ACHN (cell line): ENCODE measurements around the gene PCDH9.
"Not testable (repeated sequence)": the region's sequence is repeated elsewhere in the genome, so short reads cannot be mapped to it uniquely, and the experiment has no call there.

Experiments used
- DNase-seq: peaks from one replicate; pipeline ENCODE4 v3.0.0-alpha.2; 2015
- in situ Hi-C: cut with HindIII; loops from 2 replicates; pipeline ENCODE4 v1.10.0; 2017; ENCODE audit warnings: low sequenced_read_pairs, low pct_ligation_motif_present, low pct_unique_long_range_greater_than_20kb

Gene PCDH9

GRCh38 chr13:66322193-66322740, 907.9 kb downstream of the PCDH9 start:
- in situ Hi-C loops = no loop called here

DNA sequence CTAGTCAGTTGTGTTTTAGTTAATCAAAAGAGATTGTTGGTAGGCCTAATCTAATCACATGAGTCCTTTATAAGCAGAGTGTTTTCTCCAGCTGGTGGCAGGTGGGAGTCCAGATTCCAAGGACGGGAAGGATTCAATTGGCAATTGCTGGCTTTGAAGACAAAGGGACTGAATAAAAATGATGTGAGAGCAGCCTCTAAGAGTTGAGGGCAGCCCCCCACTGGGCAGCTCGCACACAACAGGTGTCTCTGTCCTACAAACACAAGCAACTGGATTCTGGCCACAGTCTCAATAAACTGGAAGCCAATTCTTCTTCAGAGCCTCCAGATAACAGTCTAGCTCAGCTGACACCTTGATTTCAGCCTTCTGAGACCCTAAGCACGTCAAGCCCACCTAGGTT, 915.2 kb downstream of the PCDH9 start:
- in situ Hi-C loops = no loop called here
- DNase-seq = no peak

More at GRCh38 chr13:66322193-66322740, 907.9 kb downstream of the PCDH9 start:
- DNase-seq = no peak

DNA sequence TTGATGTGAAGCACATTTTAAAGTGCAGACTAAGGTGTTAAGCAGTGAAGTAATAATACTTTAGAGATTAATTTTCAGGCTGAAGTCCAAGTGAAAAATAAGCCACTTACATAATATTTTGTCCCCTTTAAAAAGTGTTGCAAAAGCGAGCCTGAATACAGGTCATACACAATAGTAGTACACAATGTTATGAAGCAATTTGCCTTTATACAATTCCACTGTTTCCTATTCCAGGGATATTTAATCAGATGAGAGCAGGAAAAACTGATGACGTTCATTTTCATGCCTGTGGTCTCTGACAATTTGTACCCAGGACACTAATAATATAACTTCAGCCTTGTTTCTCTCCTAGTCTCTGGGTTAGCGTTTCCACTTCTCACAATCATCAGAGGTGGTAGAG, 916.7 kb downstream of the PCDH9 start:
- no peak for DNase-seq
- in situ Hi-C loops = no loop called here

DNA sequence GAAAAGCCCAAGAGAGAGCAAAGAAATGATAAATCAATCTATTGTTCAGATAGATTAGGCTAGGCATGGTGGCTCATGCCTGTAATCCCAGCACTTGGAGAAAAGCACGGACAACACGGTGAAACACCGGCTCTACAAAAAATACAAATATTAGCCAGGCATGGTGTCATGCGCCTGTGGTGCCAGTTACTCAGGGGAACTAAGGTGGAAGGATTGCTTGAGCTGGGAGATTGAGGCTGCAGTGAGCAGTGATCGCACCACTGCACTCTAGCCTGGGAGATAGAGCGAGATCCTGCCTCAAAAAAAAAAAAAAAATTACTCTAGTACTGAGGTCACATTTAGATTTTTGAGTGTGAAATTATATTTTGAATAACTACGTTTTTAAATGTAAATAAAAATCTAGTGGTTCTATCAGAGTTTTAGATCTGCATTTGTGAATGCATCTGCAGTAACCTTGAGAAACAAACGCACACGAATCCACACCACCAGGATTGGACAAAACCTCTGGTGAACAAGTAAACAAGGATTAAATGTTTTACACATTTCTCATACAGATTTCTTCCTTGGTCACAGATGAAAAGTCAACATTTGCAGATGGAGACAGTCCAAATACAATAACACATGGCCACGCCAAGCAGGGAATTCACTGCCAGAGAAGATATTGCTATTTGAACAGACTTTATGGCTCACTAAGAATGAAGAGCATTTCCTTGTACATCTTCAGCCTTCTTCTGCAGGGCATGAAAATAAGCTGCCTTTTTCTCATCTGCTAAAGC, 917.6 kb downstream of the PCDH9 start:
- in situ Hi-C loops = no loop called here
- no peak for DNase-seq

DNA sequence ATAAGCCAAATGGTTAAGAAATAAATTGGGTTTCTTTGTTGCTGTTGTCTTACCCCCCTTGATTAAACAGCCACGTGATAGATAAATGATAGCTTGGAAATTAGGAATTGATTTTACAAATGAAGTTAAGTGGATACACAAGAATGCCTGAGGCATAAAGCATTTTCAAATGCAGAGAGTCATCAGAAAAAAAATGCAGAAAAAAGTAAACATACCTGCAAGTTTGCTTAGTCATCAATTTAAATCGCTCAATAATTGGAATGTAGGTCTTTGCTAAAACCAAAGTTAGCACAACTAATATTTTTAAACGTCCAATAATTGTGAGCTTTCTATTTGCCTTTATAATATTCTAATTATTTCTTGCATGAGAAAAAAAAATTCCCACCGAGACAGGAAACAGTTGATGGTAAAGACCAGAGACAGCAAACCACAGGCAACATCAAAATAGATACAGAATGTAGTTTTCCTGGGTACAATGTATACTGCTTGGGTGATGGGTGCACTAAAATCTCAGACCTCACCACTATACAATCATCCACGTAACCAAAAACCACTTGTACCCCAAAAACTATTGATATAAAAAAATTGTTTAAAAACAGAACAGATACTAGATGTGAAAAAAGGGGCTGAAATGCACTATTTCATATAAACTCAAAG, 924.0 kb downstream of the PCDH9 start:
- DNase-seq = no peak
- in situ Hi-C loops = no loop called here

- no peak for DNase-seq
- in situ Hi-C loops = no loop called here
These were observed 928.7 kb downstream of the PCDH9 start for GRCh38 chr13:66301482-66301881.

DNA sequence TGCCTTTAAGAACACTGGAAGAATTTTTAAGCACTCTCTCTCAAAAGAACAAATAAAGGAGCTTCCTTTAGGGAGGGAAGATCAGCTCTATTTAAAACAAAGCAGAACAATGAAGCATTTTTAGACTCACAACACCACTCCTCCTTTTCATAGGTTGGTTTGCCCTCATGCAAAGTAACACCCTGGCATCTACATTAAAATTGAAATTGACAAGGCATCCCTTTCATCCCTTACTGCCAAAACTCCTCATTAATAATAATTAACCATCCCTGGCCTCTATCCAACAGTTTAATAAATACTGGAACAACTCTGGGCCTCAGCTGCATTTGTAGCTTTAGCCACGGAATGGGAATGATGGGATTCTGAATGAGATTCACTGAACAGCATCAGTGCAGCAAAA, 929.1 kb downstream of the PCDH9 start:
- in situ Hi-C loops = no loop called here
- DNase-seq = no peak

GRCh38 chr13:66296875-66297274, 933.3 kb downstream of the PCDH9 start:
- in situ Hi-C loops = no loop called here
- DNase-seq = no peak

DNA sequence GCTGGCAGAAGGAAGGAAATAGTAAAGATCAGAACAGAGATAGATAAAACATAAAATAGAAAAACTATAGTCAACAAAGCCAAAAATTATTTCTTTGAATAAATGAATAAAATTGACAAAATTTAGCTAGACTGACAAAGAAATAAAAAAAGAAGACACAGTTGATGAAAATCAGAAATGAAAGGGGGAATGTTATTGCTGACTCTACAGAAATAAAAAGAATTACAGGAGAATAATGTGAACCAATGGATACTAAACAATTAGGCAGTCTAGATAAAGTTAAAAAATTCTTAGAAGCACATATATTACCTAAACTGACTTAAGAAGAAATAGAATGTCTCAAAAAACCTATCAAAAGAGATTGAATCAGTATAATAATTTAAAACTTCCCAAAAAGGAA, 933.8 kb downstream of the PCDH9 start:
- no peak for DNase-seq
- in situ Hi-C loops = no loop called here

- in situ Hi-C loops = not testable (repeated sequence)
These were observed 943.3 kb downstream of the PCDH9 start for GRCh38 chr13:66286806-66287205.

GRCh38 chr13:66275416-66275815, 954.7 kb downstream of the PCDH9 start:
- in situ Hi-C loops = no loop called here
- no peak for DNase-seq

More at GRCh38 chr13:66286806-66287205, 943.3 kb downstream of the PCDH9 start:
- not testable (repeated sequence) for DNase-seq

GRCh38 chr13:66273011-66273410, 957.1 kb downstream of the PCDH9 start:
- DNase-seq = no peak
- in situ Hi-C loops = no loop called here

DNA sequence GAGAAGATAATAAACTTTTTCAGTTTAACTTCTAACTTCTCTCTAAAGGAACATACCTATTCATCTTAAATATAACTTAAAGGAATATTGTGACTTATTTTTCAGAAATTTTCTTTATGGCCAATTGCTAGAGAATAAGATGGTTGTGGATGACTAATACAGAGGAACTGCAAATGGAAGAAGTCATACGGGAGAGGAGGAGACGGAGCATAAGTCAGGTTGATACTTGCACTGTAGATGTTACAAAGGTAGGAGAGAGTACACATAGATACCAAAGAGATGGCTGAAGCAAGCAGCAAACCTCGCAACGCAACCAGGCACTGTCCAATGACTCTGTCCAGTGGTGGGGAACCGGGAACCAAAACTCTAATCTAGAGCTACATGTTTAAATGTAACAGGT, 963.4 kb downstream of the PCDH9 start:
- in situ Hi-C loops = no loop called here
- no peak for DNase-seq

DNA sequence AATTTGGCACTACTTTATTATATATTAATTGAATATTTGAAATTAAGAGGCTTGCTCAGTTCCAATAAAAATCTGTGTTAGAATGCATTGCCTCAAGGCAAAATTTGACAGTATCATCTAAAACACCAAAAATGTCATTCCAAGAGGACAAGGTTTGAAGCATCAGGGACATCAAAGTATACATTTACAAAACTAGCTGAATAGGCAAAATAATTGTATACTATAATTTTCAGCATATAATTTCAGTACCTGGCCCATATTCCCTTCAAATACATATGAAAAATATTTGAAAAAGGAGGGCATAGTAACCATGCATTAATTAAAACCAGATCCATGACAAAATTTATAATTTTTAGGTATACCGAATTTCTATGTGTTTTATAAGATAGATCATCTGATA, 963.8 kb downstream of the PCDH9 start:
- DNase-seq = no peak
- in situ Hi-C loops = no loop called here

GRCh38 chr13:66265371-66265770, 964.8 kb downstream of the PCDH9 start:
- in situ Hi-C loops = no loop called here
- peak; percentile 19 for DNase-seq

DNA sequence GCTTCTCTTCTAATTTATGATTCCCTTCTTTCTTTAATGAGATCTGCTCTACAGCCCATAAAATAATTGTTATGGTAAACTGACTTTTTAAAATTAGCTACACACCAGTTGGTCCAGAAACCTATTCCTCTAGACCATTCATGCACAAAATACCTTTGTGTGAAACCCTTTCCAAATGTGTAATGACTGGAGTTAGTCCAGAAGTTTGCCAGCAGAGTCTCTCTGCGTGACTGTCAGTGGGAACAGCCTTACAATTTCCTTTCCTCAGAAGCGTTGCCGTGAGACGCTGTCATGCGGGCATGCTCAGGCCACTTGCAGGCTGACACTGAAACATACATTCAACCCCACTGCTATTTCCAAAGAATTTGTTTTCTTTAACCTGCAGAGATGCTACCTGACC, 965.2 kb downstream of the PCDH9 start:
- in situ Hi-C loops = no loop called here
- peak; percentile 31 for DNase-seq

DNA sequence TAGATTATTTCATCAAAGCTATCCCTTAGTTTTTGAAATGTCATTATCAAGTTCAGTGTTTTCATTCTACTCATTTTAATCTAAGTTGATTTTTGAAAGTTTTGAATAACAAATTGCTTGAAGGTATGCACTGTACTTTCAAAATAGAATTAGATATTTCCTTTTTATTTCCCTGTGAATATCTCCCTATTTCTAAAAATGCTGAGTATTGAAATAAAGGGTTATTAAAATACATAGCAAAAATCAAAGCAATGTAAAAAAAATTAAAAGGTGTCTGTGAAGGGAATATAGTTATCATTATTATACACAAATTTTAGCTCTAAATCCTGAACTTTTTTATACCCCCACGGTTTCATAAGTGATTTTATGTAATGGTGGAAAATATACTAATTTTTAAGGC, 967.8 kb downstream of the PCDH9 start:
- DNase-seq = no peak
- in situ Hi-C loops = no loop called here

DNA sequence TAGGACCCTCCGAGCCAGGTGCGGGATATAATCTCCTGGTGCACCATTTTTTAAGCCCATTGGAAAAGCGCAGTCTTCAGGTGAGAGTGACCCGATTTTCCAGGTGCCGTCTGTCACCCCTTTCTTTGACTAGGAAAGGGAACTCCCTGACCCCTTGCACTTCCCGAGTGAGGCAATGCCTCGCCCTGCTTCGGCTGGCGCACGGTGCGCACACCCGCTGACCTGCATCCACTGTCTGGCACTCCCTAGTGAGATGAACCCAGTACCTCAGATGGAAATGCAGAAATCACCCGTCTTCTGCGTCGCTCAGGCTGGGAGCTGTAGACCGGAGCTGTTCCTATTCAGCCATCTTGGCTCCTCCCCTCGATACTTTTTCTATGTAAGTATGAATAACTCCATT, 970.7 kb downstream of the PCDH9 start:
- in situ Hi-C loops, DNase-seq: not testable (repeated sequence)
